ENCODE data around the gene DGKG.

The DGKG gene

GRCh38 chr3:186167646-186168395 is 194.2 kb downstream of the DGKG start:
- DNase-seq: no peak

GRCh38 chr3:186166491-186167288 is 195.3 kb downstream of the DGKG start:
- no peak for DNase-seq

GRCh38 chr3:186166036-186166435 is 196.0 kb downstream of the DGKG start:
- DNase-seq: no peak

- no peak for DNase-seq
These were observed 196.7 kb downstream of the DGKG start for GRCh38 chr3:186165331-186165730.

- DNase-seq: no peak
These were observed 197.3 kb downstream of the DGKG start for GRCh38 chr3:186164696-186165095.

- DNase-seq: no peak
These were observed 199.8 kb downstream of the DGKG start for GRCh38 chr3:186162221-186162620.

GRCh38 chr3:186160691-186161243 is 201.3 kb downstream of the DGKG start:
- DNase-seq: peak; percentile 82

- DNase-seq: no peak
These were observed 207.4 kb downstream of the DGKG start for GRCh38 chr3:186154641-186155040.

GRCh38 chr3:186152889-186153292 is 209.1 kb downstream of the DGKG start:
- DNase-seq: no peak

- no peak for DNase-seq
These were observed 209.7 kb downstream of the DGKG start for GRCh38 chr3:186152361-186152798.

GRCh38 chr3:186151077-186151971 is 210.7 kb downstream of the DGKG start:
- no peak for DNase-seq

GRCh38 chr3:186150041-186150830 is 211.8 kb downstream of the DGKG start:
- DNase-seq: no peak

GRCh38 chr3:186149319-186149960 is 212.6 kb downstream of the DGKG start:
- no peak for DNase-seq

- no peak for DNase-seq
These were observed 217.8 kb downstream of the DGKG start for GRCh38 chr3:186144257-186144656.

GRCh38 chr3:186143250-186143649 is 218.8 kb downstream of the DGKG start:
- no peak for DNase-seq

- DNase-seq: no peak
These were observed 219.6 kb downstream of the DGKG start for GRCh38 chr3:186142393-186142932.

- no peak for DNase-seq
These were observed 220.2 kb downstream of the DGKG start for GRCh38 chr3:186141790-186142189.

GRCh38 chr3:186138272-186138981 is 223.6 kb downstream of the DGKG start:
- DNase-seq: no peak

- no peak for DNase-seq
These were observed 224.9 kb downstream of the DGKG start for GRCh38 chr3:186137051-186137685.

- peak; percentile 37 for DNase-seq
These were observed 228.1 kb downstream of the DGKG start for GRCh38 chr3:186133980-186134379.

Measured in islet precursor cell (in vitro differentiated cells).